GM13976 (cell line): ENCODE results near the gene LMNTD2.

Experiments
- DNase-seq: peaks from one replicate; pipeline ENCODE4 v3.0.0; 2012; ENCODE audit warnings: low spot score
- CTCF ChIP-seq: IDR thresholded peaks from 2 replicates; pipeline ENCODE4 v1.5.1; 2012; ENCODE audit warnings: borderline replicate concordance, mild to moderate bottlenecking; ENCODE audit not compliant: insufficient read depth; ENCODE audit errors: extremely low read depth, missing control alignments, control extremely low read depth
- in situ Hi-C: fragments of 300-500 bp; cut with MboI; formaldehyde crosslinking; loops from one replicate; pipeline ENCODE4 v1.12.0; 2022; ENCODE audit warnings: low sequenced_read_pairs, mixed read lengths, inconsistent platforms; ENCODE audit not compliant: unreplicated experiment

Gene LMNTD2

GRCh38 chr11:595400-595799, 34.9 kb upstream of the LMNTD2 start:
- no peak for DNase-seq
- in situ Hi-C loops, result no loop called here
- no peak for TF ChIP-seq CTCF

- in situ Hi-C loops, result no loop called here
- no peak for DNase-seq
- no peak for TF ChIP-seq CTCF
Measured at GRCh38 chr11:593347-593746, 32.8 kb upstream of the LMNTD2 start.

GRCh38 chr11:592918-593317, 32.4 kb upstream of the LMNTD2 start:
- TF ChIP-seq CTCF, result no peak
- in situ Hi-C loops, result no loop called here
- DNase-seq, result no peak

- in situ Hi-C loops, result no loop called here
- no peak for DNase-seq
- no peak for TF ChIP-seq CTCF
Measured at GRCh38 chr11:592501-592900, 32.0 kb upstream of the LMNTD2 start.

- DNase-seq, result no peak
- TF ChIP-seq CTCF, result no peak
- in situ Hi-C loops, result no loop called here
Measured at GRCh38 chr11:590997-591396, 30.5 kb upstream of the LMNTD2 start.

- TF ChIP-seq CTCF, result no peak
- in situ Hi-C loops, result no loop called here
- no peak for DNase-seq
Measured at GRCh38 chr11:589798-590197, 29.3 kb upstream of the LMNTD2 start.

GRCh38 chr11:587978-588380, 27.4 kb upstream of the LMNTD2 start:
- no peak for TF ChIP-seq CTCF
- in situ Hi-C loops, result no loop called here
- no peak for DNase-seq
